GM19395 (cell line): Measurements from ENCODE around the gene PRM3.

Experiments
- ATAC-seq: cut with Tn5 transposase; IDR thresholded peaks from one replicate; pipeline ENCODE4 v1.9.1; 2021; ENCODE audit warnings: mild to moderate bottlenecking, moderate library complexity; ENCODE audit not compliant: unreplicated experiment

PRM3 gene

GRCh38 chr16:11272921-11273720 is at the start of gene PRM3:
TSS of gene PRM3 (minus strand) at chr16:11273629. CDS start at chr16:11273595, 34 bp downstream.
- no peak for ATAC-seq

GRCh38 chr16:11322823-11323222 is 49.4 kb upstream of the PRM3 start:
- ATAC-seq = no peak

GRCh38 chr16:11321662-11322061 is 48.2 kb upstream of the PRM3 start:
- no peak for ATAC-seq

GRCh38 chr16:11320170-11320569 is 46.7 kb upstream of the PRM3 start:
- ATAC-seq = no peak

GRCh38 chr16:11319529-11320146 is 46.2 kb upstream of the PRM3 start:
- no peak for ATAC-seq

GRCh38 chr16:11318817-11319216 is 45.4 kb upstream of the PRM3 start:
- no peak for ATAC-seq

- ATAC-seq = no peak
Measured at GRCh38 chr16:11316331-11317015, 43.0 kb upstream of the PRM3 start.

- ATAC-seq = no peak
Measured at GRCh38 chr16:11315510-11315909, 42.1 kb upstream of the PRM3 start.

- no peak for ATAC-seq
Measured at GRCh38 chr16:11314309-11314894, 41.0 kb upstream of the PRM3 start.

- no peak for ATAC-seq
Measured at GRCh38 chr16:11313493-11314308, 40.3 kb upstream of the PRM3 start.

- no peak for ATAC-seq
Measured at GRCh38 chr16:11312718-11313492, 39.5 kb upstream of the PRM3 start.

- no peak for ATAC-seq
Measured at GRCh38 chr16:11310997-11311561, 37.6 kb upstream of the PRM3 start.

GRCh38 chr16:11310634-11310977 is 37.2 kb upstream of the PRM3 start:
- no peak for ATAC-seq

GRCh38 chr16:11309895-11310633 is 36.6 kb upstream of the PRM3 start:
- peak; percentile 40 for ATAC-seq

GRCh38 chr16:11308493-11309283 is 35.3 kb upstream of the PRM3 start:
- ATAC-seq = no peak

- ATAC-seq = no peak
Measured at GRCh38 chr16:11307639-11308492, 34.4 kb upstream of the PRM3 start.

- ATAC-seq = no peak
Measured at GRCh38 chr16:11306997-11307638, 33.7 kb upstream of the PRM3 start.
